DMS 273 treated with DMSO at 0.1 percent for 48 hours (cell line): Measurements from ENCODE around the gene RPL23.

Experiments
- DNase-seq: peaks from one replicate; lab custom pipeline; 2025; lab: John Stamatoyannopoulos, UW

The RPL23 gene

DNA sequence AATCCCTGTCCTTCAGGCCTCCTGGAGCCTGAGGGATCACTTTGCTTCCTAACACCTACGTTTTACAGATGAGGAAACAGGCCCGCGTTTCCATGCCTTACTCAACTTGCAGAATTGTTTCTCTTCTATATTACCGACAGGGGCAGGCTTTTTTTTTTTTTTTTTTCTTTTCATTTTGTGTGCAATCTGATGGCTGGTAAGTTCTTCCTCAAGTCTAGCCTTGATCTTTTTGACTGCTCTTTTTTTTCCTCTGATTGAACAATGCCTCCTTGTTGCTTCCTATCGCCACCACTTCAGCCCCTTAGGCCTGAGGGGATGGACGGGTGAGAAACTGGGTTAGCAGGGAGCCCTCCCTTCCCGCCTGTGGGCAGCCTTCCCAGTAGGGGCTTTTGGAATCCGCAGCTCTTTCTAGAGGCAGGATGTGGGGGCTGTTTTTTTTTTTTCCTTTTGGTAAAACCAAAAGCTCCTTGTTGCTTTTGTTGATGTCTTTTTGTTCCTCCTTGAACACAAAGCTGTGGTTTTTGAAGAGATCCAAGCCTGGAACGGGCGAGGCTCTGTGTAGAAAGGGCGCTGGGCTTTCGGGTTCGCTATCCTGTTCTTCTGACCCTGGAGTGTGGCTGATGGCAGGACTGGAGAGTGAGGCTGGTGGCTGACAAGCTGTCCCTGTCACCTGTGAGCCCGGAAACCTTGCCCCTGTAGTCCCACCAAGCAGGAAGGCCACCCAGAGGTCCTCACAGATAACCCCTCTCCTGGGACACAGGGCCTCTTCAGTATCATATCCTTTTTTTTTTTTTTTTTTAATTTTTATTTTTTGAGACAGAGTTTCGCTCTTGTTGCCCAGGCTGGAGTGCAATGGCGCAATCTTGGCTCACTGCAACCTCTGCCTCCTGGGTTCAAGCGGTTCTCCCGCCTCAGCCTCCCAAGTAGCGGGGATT lies 30.3 kb upstream of the RPL23 start:
- DNase-seq, result no peak

DNA sequence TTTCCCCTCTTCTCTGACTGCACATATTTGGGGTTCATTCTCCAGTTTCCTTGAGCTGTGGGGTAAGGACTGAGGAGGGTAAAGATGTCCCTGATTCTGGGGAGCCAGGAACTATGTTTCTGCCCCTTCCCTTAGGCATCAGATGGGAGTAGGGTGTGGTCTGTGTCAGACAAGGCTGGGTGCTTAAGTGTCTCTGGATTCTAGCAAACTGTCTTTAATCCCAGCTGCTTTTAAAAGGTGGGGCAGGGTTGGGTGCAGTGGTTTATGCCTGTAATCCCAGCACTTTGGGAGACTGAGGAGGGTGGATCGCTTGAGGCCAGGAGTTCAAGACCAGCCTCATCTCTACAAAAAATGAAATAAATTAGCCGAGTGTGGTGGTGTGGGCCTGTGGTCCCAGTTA lies 29.3 kb upstream of the RPL23 start:
- DNase-seq, result no peak

GRCh38 chr17:38881600-38882191 lies 28.2 kb upstream of the RPL23 start:
- DNase-seq, result no peak

DNA sequence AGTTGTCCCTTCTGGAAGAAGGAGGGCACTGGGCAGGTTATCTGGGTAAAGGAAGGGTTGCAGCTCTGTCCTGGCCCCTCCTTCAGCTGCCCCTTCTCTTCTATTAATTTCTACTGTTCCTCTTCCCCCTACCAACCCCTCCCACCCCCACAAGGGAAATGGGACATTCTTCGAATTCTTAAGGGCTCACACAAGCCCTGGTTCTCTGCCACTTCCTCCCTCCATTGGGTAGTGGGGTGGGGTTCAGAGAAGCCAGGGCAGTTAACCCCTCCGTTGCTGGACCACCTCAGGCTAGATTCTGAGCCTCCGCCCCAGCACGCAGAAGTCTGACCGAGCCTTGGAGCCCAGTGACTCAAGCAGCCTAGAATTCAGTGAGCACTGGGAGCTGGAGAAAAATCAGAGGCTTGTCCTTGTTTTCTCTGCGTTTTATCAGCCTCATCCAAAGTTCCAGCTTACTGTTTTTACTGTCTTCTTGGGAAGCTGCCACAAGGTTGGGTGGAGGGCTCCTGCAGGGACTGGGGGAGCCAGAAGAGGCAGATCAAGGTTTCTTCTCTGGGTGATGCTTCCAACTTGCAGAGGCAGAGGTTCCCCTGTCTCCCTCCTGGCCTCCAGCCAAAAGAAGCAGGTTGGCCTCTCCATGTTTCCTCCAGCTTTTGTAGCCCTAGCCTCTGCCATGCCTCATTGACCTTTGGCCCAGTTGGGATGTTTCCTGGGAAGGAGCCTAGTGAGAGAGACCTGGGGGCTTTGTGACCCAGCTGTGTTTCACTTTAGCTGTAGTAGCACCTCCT lies 26.6 kb upstream of the RPL23 start:
- peak; percentile 26 for DNase-seq

DNA sequence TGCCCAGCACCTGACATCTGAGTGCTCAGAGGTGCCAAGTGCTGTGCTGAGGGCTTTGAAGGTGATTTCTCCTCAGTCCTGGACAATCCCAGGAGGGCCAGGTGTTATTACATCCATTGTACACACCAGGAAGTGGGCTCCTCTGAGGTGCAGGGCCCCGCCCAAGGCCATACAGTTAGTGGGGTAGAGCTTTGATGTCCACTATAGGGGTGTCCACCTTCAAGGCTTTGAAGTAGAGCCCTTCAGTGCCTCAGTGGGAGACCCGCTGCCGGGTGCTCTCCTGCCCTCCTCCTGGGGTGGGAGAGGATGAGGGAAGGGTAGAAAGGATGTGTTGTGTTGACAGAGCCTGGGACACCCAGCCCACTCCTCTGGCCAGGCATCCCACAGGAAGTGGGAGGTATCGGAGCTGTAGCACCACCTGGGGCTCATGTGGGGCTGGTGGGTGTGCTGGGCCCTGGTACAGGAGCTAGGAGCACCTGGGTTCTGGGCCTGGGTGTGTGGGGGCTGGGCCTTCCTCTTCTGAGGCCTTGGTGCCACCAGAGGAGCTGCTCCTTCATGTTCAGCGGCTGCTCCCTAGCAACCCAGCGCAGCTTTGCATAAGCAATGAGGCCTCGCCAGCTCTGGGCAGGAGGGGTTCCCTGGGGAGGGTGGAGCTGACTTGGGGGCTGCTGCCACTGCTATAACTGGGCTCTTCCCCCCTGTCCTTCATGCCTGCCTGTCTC lies 23.8 kb upstream of the RPL23 start:
- no peak for DNase-seq

GRCh38 chr17:38875477-38876075 lies 22.1 kb upstream of the RPL23 start:
- DNase-seq, result no peak

DNA sequence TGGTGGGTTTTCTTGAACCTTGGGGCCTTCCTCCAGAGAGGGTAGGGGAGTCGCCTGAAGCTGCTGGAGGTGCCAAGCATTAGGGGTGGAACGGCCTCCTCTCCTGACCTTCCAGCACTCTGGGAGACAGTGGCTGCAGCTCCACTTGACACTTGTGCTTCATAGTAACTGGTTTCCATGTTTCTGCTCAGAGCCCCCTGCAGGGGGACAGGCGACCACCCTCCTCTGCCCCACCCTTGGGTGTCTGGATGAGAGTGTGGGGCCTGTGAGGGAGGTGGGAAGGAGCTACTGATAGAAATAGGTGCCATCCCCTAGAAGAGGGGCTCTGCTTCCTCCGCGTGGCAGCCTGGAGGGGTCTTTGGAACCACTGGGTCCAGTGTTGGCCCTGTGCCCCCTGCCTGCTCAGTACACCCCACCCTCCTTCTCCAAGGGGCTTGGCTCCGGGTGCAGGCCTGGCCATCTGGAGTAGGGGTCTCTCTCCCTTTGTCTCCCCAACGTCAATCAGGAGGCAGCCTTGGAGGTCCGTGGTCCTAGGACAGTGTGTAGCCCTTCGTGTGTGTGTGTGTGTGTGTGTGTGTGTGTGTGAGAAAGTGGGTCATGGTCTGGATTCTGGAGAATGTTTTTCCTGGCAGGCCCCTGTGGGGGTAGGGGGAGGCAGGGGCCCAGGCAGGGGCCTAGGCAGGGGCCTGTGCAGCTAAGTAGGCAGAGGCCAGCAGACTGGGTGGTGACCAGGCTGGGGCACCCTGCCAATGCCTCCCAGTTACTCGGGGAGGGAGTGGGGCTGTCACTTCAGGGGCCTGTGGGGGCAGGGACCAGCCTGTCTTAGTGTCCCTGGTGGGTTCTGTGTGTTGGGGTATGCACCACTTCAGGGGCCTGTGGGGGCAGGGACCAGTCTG lies 21.2 kb upstream of the RPL23 start:
- DNase-seq, result no peak

GRCh38 chr17:38873640-38874380 lies 20.3 kb upstream of the RPL23 start:
- DNase-seq, result no peak

- no peak for DNase-seq
Measured at GRCh38 chr17:38872671-38873385, 19.3 kb upstream of the RPL23 start.

- DNase-seq, result no peak
Measured at GRCh38 chr17:38872027-38872511, 18.5 kb upstream of the RPL23 start.

GRCh38 chr17:38871247-38872015 lies 17.9 kb upstream of the RPL23 start:
- no peak for DNase-seq

DNA sequence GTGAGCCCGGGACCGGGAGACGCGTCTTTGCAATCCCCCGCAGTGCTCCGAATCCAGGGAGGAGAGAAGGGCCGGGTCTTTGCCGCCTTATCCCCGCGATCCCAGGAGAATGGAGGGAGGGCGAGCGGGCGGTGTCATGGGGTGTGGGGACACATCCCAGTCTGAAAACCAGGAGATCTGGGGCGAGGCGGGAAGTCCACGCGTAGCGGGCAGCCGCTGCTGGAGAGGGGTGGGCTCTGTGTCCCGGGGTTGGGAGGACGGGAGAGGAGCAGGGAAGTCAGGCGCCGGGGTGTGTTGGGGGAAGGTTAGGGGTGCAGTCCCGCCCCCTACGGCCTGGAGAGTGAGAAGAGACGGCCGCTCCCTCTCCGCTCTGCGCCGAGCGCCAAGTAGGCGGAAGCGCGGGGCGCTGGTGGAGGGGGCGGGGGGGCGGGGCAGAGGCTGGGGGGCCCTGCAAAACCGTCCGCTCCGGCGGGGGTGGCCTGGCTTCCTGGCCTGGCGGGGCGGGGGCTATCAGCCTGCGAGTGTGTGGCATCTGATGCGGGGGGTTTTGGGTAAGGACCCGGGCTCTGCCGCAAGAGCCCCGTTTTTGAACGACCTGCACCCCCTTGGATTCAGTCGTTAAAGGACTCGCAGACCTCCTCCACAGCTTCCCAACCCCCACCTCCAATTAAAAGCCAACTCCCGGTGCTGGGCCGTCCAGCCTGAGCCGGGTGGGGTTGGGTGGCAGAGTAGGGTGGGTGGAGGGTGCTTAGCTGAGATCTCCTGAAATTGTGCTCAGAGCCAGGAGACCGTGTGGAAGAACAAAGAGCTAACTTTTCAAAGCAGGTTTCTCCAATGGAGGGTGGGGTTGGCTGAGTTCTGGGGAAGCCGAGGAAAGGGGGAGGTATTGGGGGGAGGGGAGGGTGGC lies 17.0 kb upstream of the RPL23 start:
- DNase-seq, result no peak

DNA sequence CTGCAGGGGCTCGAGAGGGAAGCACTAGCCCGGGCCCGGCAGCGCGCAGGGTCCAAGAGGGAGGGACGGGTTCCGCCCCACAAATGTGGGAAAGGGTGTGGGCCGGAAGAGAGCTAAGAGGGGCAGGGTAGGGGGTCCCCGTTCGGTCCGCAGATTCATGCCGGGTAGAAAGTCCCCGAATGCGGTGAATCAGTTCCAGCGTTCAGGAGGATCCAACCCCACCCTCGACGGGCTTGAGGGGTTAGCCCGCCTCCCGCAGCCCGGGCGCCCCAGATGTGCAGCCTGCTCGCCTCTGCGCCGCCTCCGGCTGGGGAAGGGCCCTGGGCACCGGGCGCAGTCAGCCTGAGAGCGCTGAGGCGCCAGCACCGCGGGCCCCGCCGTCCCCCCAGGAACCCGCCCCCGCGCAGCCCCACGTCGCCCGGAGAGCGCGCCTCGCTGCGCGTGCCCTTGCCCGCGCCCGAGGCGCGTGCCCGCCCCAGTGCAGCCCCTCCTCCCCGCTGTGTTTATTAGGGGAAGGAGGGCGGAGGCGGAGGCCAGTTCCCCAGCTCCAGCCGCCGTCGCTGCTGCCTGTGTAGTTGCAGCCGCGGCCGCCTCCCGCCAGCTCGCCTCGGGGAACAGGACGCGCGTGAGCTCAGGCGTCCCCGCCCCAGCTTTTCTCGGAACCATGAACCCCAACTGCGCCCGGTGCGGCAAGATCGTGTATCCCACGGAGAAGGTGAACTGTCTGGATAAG lies 16.2 kb upstream of the RPL23 start, which contains the start of gene LASP1:
Gene LASP1, plus strand, starts transcription at position 533 of the 733 bp plus-strand sequence. Its CDS starts 132 bp downstream, at position 665.
- DNase-seq, result peak; percentile 62

DNA sequence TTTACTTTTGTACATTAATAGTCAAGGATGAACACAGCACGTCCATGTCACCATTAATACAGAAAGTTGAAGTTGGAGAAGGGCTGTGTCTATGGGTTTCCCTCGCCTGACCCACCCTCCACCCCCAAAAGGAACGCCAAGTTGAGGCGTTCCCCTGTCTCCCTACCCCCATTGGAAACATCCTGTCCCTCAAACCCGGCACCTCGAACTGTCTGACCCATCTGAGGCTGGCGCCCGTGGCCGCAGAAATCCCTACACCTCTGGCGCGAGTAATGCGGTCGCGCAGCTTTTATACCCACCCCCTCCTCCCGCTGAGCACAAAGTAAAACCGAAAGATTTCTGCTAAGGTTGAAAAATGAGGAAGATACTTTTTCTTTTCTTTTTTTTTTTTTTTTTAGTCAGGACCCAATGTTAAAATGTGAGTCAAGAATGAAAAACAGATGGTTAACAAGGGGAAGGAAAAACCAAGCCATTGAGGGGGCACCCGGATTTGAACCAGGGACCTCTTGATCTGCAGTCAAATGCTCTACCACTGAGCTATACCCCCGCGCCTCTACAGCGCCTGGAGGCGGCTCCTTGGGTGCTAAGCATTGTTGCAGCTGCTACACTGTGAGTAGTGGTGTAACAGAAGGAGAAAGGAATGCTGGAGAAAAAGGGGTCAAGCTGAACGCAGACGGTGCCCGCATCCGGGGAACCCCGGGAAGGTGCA lies 15.4 kb upstream of the RPL23 start:
- DNase-seq, result peak; percentile 70

DNA sequence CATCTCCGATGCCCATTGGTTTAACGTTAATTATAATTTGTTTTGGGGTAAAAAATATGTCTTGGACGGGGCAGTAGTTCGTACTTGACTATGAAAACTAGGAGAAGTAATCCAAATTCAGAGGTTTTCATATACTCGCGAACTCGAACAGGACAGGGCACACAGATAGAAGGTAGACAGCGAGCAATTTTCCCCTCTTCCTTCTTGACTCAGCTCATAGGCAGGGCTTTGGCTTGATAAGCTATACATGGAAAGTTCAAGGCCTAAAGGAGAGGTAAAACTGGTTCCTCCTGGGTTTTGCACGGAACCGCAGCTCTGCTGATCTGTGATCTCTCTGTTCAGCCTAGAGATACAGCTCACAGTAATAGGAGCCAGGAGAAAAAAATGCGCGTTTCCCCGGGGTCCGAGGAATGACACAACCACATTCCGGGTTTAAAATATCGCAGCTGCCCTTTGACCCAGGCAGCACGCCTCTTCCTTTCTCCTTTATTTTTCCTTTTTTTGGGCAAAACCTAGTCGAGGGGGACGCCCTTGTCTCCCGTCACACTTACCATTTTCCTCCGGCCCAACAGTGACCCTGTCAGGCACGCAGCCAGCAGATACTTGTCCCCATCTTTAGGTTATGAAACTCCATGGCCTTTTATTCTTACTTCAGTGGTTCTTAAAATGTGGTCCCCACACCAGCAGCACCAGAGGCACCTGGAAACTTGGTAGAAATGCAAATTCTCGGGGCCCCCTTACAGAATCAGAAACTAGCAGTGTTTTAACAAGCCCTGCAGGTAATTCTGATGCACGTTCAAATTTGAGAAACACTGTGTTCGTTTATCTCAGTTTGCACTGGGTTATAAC lies 14.7 kb upstream of the RPL23 start:
- no peak for DNase-seq
